ENCODE measurements around the gene ZFAND3.

The ZFAND3 gene, protein sequence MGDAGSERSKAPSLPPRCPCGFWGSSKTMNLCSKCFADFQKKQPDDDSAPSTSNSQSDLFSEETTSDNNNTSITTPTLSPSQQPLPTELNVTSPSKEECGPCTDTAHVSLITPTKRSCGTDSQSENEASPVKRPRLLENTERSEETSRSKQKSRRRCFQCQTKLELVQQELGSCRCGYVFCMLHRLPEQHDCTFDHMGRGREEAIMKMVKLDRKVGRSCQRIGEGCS

DNA sequence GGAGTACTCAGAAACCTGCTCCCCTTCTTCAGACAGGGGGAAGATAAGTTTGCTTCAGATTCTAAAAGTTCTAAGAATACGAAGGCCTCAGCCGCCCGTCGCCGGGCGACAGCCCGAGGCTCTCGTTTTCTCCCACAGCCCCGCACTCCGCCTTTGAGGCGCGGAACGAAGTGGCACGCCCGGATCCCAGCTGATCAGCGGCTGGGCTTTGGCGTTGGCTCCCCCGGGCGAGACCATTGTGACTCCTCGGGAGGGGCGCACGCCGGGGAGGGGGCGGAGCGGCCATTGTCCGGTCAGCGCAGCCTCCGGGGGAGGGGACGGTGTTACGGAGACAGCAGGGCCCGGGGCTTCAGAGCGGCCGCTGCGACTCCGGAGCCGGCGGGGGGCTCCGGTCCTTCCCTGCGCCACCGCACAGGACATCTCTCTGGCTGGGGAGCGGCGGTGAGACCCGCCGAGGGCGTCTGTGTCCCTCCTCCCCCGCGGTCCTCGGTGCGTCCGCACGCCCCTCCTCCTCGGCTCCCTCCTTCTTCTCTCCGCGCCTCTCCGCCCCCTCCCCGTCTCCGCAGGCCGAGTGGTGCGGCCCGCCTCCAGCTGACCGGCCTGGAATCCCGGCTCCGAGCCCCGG lies at the start of gene ZFAND3:
Gene ZFAND3, plus strand, starts transcription at position 551 of the 625 bp plus-strand sequence. CDS start 219 bp downstream, outside the sequence.
- peak; percentile 84 to 89 for DNase-seq (ENCODE audit: low read depth in 2 of 2)

DNA sequence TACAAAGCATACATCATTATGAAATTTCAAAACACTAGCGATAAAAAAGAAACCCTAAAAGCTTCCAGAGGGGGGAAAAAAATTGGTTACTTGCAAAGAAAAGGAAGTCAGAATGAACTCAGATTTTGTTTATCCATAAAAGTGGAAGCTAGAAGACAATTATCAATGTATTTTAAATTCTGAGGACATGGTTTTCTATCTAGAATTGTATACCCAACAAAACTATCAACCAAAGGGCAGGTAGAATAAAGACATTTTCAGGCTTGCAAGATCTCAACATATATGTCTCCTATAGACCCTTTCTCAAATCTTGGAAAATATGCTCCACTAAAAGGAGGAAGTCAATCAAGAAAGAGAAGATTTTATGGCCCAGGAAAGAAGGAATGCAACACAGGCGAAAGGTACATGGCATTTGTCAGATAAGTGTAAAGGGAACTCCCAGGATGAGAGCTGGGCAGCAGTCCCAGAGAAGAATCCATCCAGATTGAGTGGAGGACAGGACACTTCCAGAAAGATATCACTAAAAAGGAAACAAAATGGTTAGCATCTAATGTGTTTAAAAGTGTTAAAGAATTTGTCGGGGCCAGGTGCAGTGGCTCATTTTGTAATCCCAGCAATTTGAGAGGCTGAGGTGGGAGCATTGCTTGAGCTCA lies 45.4 kb upstream of the ZFAND3 start:
- DNase-seq (ENCODE audit: low read depth in 2 of 2): no peak

DNA sequence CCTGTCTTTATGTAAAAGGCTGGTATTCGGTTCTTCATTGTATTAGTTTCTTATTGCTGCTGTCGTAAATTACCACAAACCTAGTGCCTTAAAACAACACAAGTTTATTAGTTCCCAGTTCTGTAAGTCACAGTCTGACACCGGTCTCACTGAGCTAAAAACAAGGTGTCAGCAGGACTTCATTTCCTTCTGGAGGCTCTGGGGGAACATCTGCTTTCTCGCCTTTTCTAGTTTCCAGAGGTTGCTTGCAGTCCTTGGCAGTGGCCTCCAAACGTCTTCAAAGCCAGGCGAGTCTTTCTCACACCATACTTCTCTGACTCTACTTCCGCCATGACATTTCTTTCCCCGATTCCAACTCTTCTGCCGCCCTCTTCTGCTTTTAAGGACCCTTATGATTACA lies 43.0 kb upstream of the ZFAND3 start:
- no peak for DNase-seq (ENCODE audit: low read depth in 2 of 2)

DNA sequence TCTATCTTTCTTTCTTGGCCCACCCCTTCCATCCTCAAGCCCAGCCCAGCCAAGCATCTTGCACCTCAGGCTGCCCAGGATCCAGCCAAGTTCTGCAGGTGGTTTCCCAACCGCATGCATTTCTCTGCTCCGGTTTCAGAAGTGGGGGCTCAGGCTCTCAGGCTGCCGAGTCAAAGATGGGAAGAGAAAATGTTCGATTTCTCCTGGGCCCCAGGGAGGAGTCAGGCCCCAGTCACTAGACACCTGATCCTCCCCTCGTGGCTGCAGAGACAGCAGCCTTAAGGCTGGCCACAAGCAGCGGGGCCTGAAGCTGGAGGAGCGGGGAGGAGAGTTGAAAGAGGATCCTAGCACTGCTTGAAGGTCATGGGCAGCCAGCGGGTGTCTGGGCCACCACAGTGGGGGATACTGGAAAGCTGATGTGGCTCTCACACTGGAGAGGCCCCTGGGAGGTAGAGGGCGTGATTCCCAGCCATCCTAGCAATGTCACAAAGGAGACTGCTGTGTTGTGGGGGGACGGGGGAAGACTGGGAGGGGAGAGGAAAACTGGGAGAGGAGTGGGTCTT lies 42.2 kb upstream of the ZFAND3 start:
- no peak for DNase-seq (ENCODE audit: low read depth in 2 of 2)

DNA sequence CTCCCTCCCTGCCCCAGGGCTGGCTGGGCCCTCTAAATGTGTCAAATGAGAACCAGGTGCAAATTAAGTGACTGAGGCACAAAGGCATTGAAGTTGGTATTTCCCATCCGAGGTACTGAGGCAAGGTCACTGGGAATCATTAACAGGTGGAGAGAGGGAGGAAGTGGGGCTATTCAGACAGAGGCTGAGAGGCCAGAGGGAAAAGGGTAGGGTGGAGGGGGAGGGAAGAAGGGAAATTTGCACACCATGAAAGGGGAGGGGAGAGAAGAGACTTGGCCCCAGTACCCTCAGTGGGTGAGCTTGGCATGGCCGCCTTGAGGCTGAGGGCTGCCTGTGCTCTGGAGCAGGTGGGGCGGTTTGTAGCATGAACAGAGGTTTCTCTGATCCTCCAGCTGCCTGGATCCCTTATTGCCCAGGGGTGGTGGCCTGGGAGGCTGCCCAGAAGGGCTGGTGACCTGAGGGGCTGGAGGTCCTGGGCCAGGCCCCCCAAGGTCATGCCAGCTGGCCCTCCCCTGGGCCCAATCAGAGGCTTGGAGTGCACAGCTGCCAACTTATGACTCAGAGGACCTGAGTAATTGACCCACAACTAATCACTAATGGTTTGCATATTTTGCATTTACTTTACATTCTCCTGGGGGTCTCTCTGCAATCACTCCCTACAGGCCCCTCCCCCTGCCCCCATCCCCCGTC lies 40.3 kb upstream of the ZFAND3 start:
- DNase-seq (ENCODE audit: low read depth in 2 of 2): no peak

DNA sequence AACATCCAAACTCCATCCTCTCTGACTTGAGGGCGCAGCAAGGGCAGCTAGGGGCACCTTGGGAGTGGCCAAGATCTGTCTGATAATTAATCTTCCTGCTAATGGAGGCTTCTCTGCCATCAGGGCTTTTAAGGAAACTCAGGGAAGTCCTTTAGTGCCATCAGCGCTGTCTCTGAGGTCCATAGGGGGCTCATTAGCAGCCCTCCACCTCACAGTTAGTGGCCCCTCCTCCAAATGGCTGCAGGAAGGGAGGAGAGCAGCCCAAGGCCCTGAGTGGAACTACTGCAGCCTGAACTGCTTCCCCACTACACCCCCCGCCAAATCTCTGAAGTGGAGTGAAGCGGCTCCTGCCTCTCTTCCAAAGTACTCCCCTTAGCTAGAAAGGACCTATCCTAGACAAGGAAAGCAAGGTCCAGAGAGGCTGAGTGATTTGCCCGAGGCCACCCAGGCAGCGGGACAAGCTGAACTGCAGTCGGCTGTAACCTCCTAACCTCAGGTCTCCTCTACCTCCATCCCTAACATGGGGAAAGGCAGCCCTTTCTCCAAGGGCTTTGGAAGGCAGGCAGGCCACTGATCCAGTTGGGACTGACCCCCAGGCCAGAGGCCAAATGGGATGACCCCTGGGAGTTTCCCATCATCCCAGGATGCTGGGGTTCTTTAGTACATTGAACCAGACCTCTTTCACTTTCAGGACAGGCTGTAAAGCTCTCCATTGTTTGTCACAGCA lies 39.5 kb upstream of the ZFAND3 start:
- no peak for DNase-seq (ENCODE audit: low read depth in 2 of 2)

DNA sequence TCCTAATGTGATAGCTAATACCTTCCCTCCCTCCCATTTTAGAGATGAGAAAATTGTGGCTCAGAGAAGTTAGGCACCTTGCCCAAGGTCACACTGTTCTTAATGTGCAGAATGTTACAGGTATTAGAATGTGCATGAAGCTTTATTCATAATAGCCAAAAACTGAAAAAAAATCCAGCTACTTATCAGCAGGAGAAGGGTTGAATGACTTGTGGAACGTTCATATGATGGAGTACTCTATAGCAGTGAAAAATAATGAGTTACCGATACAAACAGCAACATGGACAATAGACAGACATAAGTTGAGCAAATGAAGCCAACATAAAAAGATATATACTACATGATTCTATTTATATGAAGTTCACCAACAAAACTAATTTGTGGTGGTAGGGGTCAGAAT lies 37.7 kb upstream of the ZFAND3 start:
- no peak for DNase-seq (ENCODE audit: low read depth in 2 of 2)

DNA sequence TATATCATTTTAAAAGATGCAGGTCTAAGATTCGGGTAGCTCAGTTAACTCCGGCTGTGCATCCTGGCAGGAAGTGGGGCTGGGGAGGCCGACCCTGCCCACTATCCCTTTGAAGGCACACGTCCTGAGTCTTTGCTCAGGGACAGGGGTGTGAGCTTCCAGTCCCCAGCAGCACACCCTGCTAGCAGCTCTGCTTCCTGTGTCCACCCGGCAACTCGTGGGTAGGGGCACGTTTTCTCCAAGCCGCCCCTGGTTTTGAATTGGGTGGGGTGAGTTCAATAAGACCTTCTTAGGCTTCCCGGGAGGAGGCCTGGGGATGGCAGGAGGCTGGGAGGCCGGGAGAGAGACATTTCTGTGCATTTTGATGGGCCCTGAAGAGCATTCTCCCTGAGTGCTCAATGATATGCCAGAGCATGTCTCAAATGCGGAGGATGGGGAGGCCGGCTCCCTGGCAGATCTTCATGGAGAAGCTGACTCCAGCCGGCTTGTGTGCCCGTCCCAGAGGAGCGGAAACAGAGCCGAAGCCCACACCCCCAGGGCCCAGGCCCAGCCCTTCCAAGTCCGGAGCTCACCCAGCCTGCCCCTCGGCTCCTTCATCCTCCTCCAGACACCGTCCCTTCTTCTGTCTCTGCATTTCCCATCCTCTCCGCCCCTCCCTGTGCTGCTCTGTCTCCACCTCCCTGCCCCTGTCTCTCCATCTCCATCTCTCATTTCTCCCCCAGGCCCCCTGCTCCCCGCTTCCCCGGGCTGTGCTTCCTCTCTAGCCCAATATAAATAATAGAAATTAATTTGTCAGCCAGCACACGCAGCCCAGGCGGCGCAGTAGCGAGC lies 36.3 kb upstream of the ZFAND3 start:
- DNase-seq (ENCODE audit: low read depth in 2 of 2): no peak

DNA sequence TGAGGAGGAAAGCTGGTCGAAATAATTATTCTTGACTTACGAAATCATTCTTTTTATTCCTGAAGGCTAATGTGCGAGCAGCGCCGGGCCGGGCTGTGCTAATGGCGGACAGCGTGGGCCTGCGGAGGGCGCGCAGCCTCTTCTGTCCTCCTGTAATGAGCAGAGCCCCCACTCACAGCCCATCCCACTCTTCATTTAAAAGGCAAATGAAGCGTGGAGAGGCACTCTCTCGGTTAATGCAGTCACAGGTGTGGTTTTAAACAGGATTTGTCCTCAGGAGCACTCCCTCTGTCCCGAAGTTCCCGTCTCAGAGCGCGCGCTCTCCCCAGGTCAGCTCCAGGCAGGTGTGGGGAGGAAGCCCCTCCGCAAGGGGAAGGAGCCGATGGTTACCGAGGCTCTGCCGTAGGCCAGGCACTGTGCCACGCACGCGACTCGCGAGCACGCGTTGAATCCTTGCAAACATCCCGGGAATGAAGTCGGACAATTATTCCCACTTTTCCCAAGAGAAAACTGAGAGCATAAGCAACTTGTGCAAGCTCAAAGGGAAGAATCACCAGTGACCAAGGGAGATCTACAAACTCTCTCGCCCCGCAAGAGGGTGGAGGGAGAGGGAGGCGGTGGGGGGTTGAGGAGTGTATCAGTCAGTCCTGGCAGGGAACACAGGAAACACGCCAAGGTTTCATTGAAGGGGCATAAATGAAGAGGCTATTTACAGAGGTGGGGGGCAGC lies 35.5 kb upstream of the ZFAND3 start:
- DNase-seq (ENCODE audit: low read depth in 2 of 2): peak in 1 of 2 donors; percentile 7

DNA sequence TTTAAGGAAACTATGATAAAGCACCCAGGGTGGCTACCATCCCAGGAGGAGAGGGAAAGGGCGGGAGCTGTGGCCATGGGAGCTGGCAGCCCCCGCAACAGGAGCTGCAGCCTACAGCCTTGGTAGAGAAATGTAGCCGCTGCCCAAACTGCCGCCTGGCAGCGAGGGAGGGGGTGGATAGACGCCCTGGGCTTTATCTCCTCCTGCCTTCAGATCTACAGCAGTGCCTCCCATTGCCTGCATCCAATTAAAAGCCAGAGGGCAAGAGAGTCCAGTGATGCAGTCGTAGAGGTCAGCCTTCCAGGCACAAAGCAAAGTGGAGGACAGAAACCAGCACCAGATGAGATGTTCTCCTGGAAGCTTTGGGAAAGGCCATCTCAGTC lies 35.0 kb upstream of the ZFAND3 start:
- DNase-seq (ENCODE audit: low read depth in 2 of 2): no peak

DNA sequence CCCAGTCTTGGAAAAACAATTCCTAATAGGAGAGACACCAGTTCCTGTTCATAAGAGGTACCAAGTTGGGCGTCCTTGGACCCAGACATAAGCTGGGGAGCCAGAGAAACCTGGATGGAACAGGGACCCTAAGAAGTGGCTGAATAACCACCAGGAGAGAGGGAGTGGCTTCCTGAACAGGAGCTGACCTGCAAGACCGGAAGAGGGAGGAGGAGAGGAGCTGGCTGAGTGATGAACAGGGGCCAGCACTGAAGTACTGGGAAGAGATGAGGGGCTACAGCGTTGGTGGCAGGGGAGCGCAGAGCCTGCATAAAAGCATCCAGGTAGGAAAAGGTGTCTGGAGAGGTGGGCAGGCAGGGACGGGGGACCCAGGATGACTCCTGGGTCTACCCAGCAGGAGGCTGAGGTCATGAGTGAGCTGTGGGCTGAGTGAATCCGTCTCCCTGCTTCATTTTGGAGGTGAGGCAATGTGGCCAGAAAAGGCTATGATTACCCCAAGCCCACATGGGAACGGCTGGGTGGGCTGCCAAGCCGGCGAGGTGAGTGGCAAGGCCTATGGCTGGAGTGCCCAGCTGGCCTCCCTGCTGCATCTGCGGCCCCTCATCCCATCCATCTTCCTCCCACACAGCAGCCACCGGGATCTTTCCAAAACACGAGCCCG lies 34.4 kb upstream of the ZFAND3 start:
- no peak for DNase-seq (ENCODE audit: low read depth in 2 of 2)

DNA sequence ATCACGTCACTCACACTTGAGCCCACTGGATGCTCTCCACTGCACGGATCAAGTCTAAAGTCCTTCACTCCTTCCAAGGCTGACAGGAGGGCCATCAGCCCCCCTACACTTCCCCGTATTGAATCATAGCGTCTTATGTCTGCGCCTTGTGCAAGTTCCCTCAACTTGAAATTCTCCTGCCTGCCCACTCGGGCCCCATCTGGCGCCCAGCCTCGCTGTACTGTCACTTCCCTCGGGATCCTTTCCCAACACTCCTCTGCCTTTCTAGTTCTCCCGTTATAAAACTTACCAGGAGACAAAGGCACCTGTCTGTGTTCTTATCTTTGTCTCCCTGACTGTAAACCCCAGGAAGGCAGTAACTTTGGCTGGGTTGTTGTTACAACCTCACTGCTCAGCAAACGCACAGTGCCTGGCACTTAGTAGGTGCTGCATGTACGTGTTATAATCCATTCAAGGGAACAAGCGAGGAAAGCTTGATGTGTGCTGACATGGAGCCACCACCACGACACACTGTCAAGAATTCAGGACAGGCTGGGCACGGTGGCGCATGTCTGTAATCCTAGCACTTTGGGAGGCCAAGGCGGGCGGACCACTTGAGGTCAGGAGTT lies 33.8 kb upstream of the ZFAND3 start:
- DNase-seq (ENCODE audit: low read depth in 2 of 2): no peak

DNA sequence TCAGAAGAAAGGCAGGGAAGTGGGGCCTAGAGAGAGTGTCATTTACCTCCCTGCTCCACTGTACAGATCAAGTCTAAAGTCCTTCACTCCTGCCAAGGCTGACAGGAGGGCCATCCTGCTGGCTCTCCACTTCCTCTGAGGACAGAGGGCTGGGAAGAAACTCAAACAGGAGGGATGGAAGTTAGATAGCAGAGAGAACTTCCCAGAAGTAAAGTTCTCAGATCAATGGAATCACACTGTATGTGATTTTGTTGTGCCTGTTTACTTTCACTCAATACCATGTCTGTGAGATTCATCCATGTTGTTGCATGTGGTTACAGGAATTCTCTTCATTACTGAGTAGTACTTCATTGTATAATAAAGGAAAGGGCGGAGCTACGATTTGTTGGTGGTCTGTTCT lies 32.3 kb upstream of the ZFAND3 start:
- no peak for DNase-seq (ENCODE audit: low read depth in 2 of 2)

DNA sequence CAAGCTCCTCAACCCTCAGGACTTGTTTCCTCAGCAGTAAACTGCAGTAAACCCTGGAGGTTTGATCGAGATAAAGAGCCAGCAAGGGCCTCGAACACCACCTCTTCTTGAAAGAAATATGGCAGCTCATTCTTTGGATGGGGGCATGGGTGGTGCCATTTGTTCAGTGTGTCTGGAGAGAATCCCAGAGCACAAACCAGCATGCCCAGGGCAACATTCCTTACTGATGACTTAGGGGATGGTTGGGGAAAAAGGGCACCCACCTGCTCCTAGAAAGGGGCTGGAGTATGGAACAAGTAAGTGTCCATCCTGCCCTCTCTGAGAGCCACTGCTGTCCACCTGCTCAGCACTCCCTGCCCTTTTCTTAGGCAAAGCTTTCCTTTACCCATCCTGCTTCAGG lies 31.3 kb upstream of the ZFAND3 start:
- DNase-seq (ENCODE audit: low read depth in 2 of 2): no peak

DNA sequence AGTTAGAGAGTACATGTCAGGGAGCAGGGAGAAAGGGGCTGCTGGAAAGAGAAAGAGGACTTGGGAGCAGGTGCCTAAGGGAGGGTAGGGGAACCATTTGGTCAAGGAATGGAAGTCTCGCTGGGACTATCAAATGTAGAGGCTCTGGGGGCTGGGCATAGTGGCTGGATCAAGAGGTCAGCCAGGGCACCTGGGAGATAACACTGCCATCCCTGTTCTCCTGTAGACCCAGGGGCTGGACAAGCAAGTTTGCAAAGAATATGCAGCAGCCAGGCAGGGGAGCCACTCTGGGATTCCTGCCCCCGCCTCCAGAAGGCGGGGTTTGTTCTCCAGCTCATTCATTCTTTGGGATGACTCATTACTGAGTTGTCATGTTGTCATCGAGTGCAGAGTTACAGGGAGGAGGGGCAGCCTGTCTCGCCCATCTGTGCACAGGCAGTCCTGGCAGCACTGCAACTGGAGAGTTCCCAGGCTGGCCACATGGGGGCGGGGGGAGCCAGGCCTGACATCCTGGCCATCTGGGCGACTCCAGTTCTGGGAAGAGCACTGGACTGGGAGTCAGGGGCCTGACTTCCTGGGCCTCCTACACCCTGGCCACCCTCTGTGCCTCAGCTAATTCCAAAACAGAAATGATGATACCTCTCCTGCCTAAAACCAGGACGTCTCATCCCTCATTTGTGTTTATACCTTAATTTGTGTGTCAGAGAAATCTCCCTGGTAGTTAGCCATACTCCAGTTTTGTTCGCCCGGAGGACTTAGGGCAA lies 28.2 kb upstream of the ZFAND3 start:
- peak; percentile 73 to 77 for DNase-seq (ENCODE audit: low read depth in 2 of 2)

DNA sequence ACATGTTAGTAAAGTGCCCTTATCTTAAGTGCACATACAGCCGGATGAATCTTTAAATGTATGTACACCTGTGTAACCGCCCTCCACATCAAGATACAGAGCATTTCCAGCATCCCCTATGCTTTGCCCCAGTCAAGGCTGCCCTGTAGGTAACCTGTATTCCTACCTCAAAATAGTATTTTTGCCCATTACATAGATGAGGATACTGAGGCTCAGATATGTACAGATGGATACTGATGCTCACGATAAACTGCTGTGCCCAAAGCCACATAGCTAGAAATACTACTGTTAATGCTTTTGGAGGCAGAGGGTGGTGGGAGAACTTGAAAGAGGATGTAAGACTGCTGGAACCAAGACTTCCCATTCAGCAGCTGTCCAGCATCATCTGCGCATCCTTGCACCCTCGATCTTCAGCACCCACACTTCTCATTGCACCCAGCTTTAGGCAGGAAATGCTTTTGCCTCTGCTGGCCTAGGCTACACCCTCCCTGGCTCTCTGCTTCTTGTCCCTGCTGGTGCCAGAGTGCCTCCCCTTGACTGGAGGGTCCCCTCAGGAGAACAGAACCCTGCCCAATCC lies 27.0 kb upstream of the ZFAND3 start:
- DNase-seq (ENCODE audit: low read depth in 2 of 2): no peak

DNA sequence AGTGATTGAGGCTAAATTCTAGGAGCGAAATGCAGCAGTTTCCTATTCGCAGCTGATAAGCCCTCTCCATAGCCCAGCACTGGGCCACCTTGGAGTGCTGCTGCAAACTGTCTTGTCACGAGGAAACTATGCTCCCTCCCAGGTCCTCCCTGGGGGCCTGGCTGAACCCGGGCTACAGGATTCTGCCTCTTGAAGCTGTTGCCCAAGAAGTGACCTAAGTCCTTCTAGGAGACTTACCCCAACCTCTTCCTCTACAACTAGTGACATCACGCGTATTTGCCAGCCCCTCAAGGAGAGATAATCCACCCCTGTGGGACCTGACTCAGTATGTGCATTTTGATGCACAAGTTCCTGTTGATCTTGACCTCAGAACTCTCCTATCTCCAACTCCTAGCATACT lies 26.5 kb upstream of the ZFAND3 start:
- no peak for DNase-seq (ENCODE audit: low read depth in 2 of 2)

DNA sequence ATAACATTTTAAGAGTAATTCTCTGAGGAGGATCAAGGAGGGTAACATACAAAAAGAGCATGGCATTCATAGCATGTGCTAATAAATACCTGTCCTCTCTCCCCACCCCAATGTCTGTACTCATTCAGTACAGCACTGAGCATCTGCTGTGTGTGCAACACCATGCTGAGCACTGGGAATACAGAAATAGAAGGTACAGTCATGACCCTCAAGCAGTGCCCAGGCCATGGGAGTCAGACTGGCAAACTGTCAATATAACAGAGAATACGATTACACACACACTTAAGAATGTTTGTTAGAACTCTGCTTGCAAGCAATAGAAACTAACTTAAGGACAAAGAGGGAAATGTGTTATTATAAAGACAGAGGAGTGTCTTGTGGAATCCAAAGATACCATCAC lies 24.7 kb upstream of the ZFAND3 start:
- DNase-seq (ENCODE audit: low read depth in 2 of 2): no peak
